Measurements from ENCODE around the gene PEX6. TPM values are rescaled to one million over a fixed set of nuclear protein-coding genes. Genes with fewer than 3 reads are reported as not detected.

PEX6 gene
- polyA plus RNA-seq, 3 donors, result 10.6 to 16.2 (median 15.5) TPM

GRCh38 chr6:42989923-42990322 is 10.9 kb upstream of the PEX6 start:
- Histone ChIP-seq H3K4me3 (replicated peaks in 1 of 3; ENCODE audit: low read depth in 2 of 3, low read length in 3 of 3) (no peak overlapping the region), H3K79me2 (ENCODE audit: insufficient read depth, low read length) (peaks cover 30% of the 10 kb centered on the region), H3K4me1 (ENCODE audit: control insufficient read depth in 1 of 2, insufficient read depth in 2 of 2, low read length in 2 of 2) (peaks cover 8 to 12% of the 10 kb centered on the region in 2 donors), H3K9me3 (replicated peaks in 1 of 2; ENCODE audit: control insufficient read depth in 1 of 2, insufficient read depth in 1 of 2, low read length in 2 of 2) (no peaks in the 10 kb centered on the region), H3K9ac (ENCODE audit: insufficient read depth, low read length, poor library complexity, severe bottlenecking) (no peak overlapping the region), H3K36me3 (replicated peaks in 1 of 2; ENCODE audit: control insufficient read depth in 1 of 2, insufficient read depth in 2 of 2, low read length in 2 of 2) (peaks cover 23 to 37% of the 10 kb centered on the region in 2 donors), H4K20me1 (ENCODE audit: insufficient read depth, low read length) (peaks cover 17% of the 10 kb centered on the region), H3K4me2 (replicated peaks; ENCODE audit: extremely low read depth, low read length, poor library complexity, severe bottlenecking) (no peak overlapping the region), H3K27me3 (ENCODE audit: control insufficient read depth in 2 of 2, insufficient read depth in 2 of 2, low read length in 2 of 2) (no peaks in the 10 kb centered on the region), H2AFZ (ENCODE audit: insufficient read depth, low read depth, low read length, poor library complexity, severe bottlenecking) (no peak overlapping the region), H3K27ac (ENCODE audit: low read depth in 1 of 2, low read length in 2 of 2) (no peak overlapping the region)
- no peak for DNase-seq
- Mint-ChIP-seq H3K27me3 (ENCODE audit: low read depth in 3 of 3) (peaks cover 0 to 4% (median 0%) of the 10 kb centered on the region in 3 donors), H3K9me3 (no peaks in the 10 kb centered on the region), H3K4me3 (no peak overlapping the region), H3K4me1 (peaks cover 35% of the 10 kb centered on the region), H3K27ac (no peak overlapping the region), H3K36me3 (peaks cover 24 to 64% of the 10 kb centered on the region in 2 donors)
- intact Hi-C loops (cut with micrococcal nuclease), result no loop called here
- TF ChIP-seq, protein P1, sequence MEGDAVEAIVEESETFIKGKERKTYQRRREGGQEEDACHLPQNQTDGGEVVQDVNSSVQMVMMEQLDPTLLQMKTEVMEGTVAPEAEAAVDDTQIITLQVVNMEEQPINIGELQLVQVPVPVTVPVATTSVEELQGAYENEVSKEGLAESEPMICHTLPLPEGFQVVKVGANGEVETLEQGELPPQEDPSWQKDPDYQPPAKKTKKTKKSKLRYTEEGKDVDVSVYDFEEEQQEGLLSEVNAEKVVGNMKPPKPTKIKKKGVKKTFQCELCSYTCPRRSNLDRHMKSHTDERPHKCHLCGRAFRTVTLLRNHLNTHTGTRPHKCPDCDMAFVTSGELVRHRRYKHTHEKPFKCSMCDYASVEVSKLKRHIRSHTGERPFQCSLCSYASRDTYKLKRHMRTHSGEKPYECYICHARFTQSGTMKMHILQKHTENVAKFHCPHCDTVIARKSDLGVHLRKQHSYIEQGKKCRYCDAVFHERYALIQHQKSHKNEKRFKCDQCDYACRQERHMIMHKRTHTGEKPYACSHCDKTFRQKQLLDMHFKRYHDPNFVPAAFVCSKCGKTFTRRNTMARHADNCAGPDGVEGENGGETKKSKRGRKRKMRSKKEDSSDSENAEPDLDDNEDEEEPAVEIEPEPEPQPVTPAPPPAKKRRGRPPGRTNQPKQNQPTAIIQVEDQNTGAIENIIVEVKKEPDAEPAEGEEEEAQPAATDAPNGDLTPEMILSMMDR (IDR thresholded peaks at IDR 0.05), result no peak
- WGBS (ENCODE audit: insufficient coverage), result 80% methylated on average over 2 of the region's 5 CpGs

GRCh38 chr6:42988486-42989020 is 9.6 kb upstream of the PEX6 start:
- H3K9ac ChIP-seq (ENCODE audit: insufficient read depth, low read length, poor library complexity, severe bottlenecking), result no peak overlapping the region
- Mint-ChIP-seq H3K36me3 (peaks cover 24 to 53% of the 10 kb centered on the region in 2 donors), H3K4me3 (no peak overlapping the region), H3K27ac (peak overlapping the region in 1 of 7 donors; percentile 26), H3K4me1 (peaks cover 40% of the 10 kb centered on the region), H3K27me3 (ENCODE audit: low read depth in 3 of 3) (peaks cover 0 to 4% (median 0%) of the 10 kb centered on the region in 3 donors), H3K9me3 (no peaks in the 10 kb centered on the region)
- WGBS (ENCODE audit: insufficient coverage), result 100% methylated on average over 1 of the region's 1 CpG
- DNase-seq, result no peak
- no peaks in the 10 kb centered on the region for H3K27me3 ChIP-seq (ENCODE audit: control insufficient read depth in 2 of 2, insufficient read depth in 2 of 2, low read length in 2 of 2)
- intact Hi-C loops (cut with micrococcal nuclease), result no loop called here
- H3K4me1 ChIP-seq (ENCODE audit: control insufficient read depth in 1 of 2, insufficient read depth in 2 of 2, low read length in 2 of 2), result peaks cover 13 to 19% of the 10 kb centered on the region in 2 donors
- H3K4me3 ChIP-seq (replicated peaks in 1 of 3; ENCODE audit: low read depth in 2 of 3, low read length in 3 of 3), result no peak overlapping the region
- no peak overlapping the region for H2AFZ ChIP-seq (ENCODE audit: insufficient read depth, low read depth, low read length, poor library complexity, severe bottlenecking)
- H3K9me3 ChIP-seq (replicated peaks in 1 of 2; ENCODE audit: control insufficient read depth in 1 of 2, insufficient read depth in 1 of 2, low read length in 2 of 2), result no peaks in the 10 kb centered on the region
- TF ChIP-seq, protein P1 (IDR thresholded peaks at IDR 0.05), result no peak
- no peak overlapping the region for H3K27ac ChIP-seq (ENCODE audit: low read depth in 1 of 2, low read length in 2 of 2)
- H4K20me1 ChIP-seq (ENCODE audit: insufficient read depth, low read length), result peaks cover 17% of the 10 kb centered on the region
- peaks cover 34% of the 10 kb centered on the region for H3K79me2 ChIP-seq (ENCODE audit: insufficient read depth, low read length)
- H3K36me3 ChIP-seq (replicated peaks in 1 of 2; ENCODE audit: control insufficient read depth in 1 of 2, insufficient read depth in 2 of 2, low read length in 2 of 2), result peaks cover 23 to 37% of the 10 kb centered on the region in 2 donors
- H3K4me2 ChIP-seq (replicated peaks; ENCODE audit: extremely low read depth, low read length, poor library complexity, severe bottlenecking), result no peak overlapping the region

All from CD14-positive monocyte (primary cell).